ENCODE data around the gene BST2.

BST2 gene

GRCh38 chr19:17394891-17395415, 10.5 kb downstream of the BST2 start:
- Histone ChIP-seq H3K4me3 (ENCODE audit: low read depth, low read length) (no peak overlapping the region), H3K36me3 (no peaks in the 10 kb centered on the region), H3K9me3 (ENCODE audit: severe bottlenecking) (no peaks in the 10 kb centered on the region), H3K27ac (peak overlapping the region; percentile 74), H3K27me3 (ENCODE audit: insufficient read depth, low read depth, severe bottlenecking) (peaks cover 2% of the 10 kb centered on the region)
- TF ChIP-seq CTCF (IDR thresholded peaks at IDR 0.05; ENCODE audit: low read depth, low read length) = peak; percentile 91
- peak; percentile 79 for DNase-seq

- Histone ChIP-seq H3K27ac (no peak within 1 kb of the TSS; the same call in 1 of the 2 replicates), H3K4me3 (ENCODE audit: low read depth, low read length) (no peak within 1 kb of the TSS), H3K27me3 (ENCODE audit: insufficient read depth, low read depth, severe bottlenecking) (peaks cover 8% of the 10 kb centered on the region), H3K36me3 (no peaks in the 10 kb centered on the region), H3K9me3 (ENCODE audit: severe bottlenecking) (peaks cover 8% of the 10 kb centered on the region)
- DNase-seq = no peak
- no peak for TF ChIP-seq CTCF (IDR thresholded peaks at IDR 0.05; ENCODE audit: low read depth, low read length)
Observed at GRCh38 chr19:17393914-17394313, 11.5 kb downstream of the BST2 start, which contains the start of gene CCDC194. Gene CCDC194, minus strand, starts transcription at chr19:17394196. Its CDS starts 38 bp downstream, at chr19:17394158.

- H3K27me3 ChIP-seq (ENCODE audit: insufficient read depth, low read depth, severe bottlenecking) = peaks cover 8% of the 10 kb centered on the region
- TF ChIP-seq CTCF (IDR thresholded peaks at IDR 0.05; ENCODE audit: low read depth, low read length) = no peak
- no peak overlapping the region for H3K27ac ChIP-seq
- peaks cover 12% of the 10 kb centered on the region for H3K9me3 ChIP-seq (ENCODE audit: severe bottlenecking)
- no peak for DNase-seq
- no peaks in the 10 kb centered on the region for H3K36me3 ChIP-seq
- no peak overlapping the region for H3K4me3 ChIP-seq (ENCODE audit: low read depth, low read length)
Observed at GRCh38 chr19:17393002-17393401, 12.4 kb downstream of the BST2 start.

- Histone ChIP-seq H3K9me3 (ENCODE audit: severe bottlenecking) (peaks cover 12% of the 10 kb centered on the region), H3K27me3 (ENCODE audit: insufficient read depth, low read depth, severe bottlenecking) (peaks cover 8% of the 10 kb centered on the region), H3K4me3 (ENCODE audit: low read depth, low read length) (peak overlapping the region; percentile 85), H3K36me3 (no peaks in the 10 kb centered on the region), H3K27ac (no peak overlapping the region)
- no peak for DNase-seq
- TF ChIP-seq CTCF (IDR thresholded peaks at IDR 0.05; ENCODE audit: low read depth, low read length) = no peak
Observed at GRCh38 chr19:17391371-17392151, 13.9 kb downstream of the BST2 start.

GRCh38 chr19:17390665-17391370, 14.6 kb downstream of the BST2 start:
- H3K27ac ChIP-seq = no peak overlapping the region
- H3K27me3 ChIP-seq (ENCODE audit: insufficient read depth, low read depth, severe bottlenecking) = peaks cover 8% of the 10 kb centered on the region
- DNase-seq = peak; percentile 96
- no peaks in the 10 kb centered on the region for H3K36me3 ChIP-seq
- TF ChIP-seq CTCF (IDR thresholded peaks at IDR 0.05; ENCODE audit: low read depth, low read length) = peak; percentile 90
- H3K9me3 ChIP-seq (ENCODE audit: severe bottlenecking) = peaks cover 12% of the 10 kb centered on the region
- peak overlapping the region; percentile 85 for H3K4me3 ChIP-seq (ENCODE audit: low read depth, low read length)
